Fibroblast of mammary gland (primary cell): ENCODE measurements around the gene SEC16A.
A peak's percentile ranks its signal among the peaks of the same experiment; 100 is the strongest.
"Not testable (repeated sequence)": the region's sequence is repeated elsewhere in the genome, so short reads cannot be mapped to it uniquely, and the experiment has no call there.

Experiments
- DNase-seq: peaks from one replicate; pipeline ENCODE4 v3.0.0-alpha.2; 2010; ENCODE audit warnings: low read depth
- H3K4me3 ChIP-seq: 2 replicates; pipeline ENCODE4 v1.5.1; 2011; ENCODE audit warnings: low read depth, mild to moderate bottlenecking, low read length, moderate library complexity; ENCODE audit not compliant: control insufficient read depth
- CTCF ChIP-seq: conservative IDR thresholded peaks from 2 replicates; pipeline ENCODE4 v1.5.1; 2011; ENCODE audit warnings: low read depth, low read length, inconsistent platforms; ENCODE audit not compliant: control insufficient read depth, insufficient read depth

SEC16A gene

DNA sequence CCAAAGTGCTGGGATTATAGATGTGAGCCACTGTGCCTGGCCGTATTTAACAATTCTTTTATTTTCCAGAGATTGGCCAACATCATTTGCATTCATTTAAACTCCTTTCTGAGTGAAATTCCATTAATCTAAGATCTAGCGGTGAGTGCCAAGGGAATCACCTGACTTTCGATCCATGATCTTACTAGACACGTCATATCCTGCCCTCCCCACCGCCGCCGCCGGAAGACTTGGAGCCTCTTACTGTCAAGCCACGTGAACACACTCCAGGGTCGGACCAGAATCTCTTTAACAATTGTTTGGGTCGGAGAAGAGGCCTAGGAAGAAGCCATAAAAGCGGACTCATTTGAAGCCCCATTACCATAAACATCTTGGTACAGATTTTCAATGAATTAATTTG, 56.1 kb downstream of the SEC16A start:
- peak; percentile 58 for DNase-seq
- no peak for TF ChIP-seq CTCF
- no peak overlapping the region for H3K4me3 ChIP-seq

- H3K4me3 ChIP-seq, DNase-seq: not testable (repeated sequence)
Observed at GRCh38 chr9:136425367-136425766, 57.5 kb downstream of the SEC16A start.

DNA sequence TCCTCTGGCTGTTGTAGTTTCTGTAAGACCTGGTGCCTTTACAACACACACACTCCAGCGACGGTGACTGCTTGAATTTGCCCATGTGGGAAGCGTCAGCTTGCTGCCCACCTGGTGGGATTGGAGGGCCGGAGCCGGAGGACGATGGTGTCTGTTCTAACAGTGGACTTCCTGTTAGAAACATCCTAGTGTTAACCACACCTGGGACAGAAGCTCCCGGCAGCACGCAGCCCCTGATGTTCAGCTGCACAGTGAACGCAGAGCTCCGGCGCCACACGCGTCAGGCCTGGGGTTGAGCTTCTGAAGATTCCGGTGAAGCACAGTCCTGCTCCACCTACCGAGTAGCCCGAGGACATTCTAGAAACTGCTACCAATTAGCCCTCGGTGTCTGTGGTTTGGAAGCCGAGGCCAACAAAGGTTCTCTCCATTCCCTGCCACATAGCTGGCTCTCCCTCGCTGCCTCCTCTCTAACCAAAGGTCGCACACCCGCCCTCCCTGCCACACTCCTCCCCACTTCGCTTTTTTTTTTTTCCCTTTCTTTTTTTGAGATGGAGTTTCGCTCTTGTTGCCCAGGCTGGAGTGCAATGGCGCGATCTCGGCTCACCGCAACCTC, 58.0 kb downstream of the SEC16A start:
- no peak overlapping the region for H3K4me3 ChIP-seq
- no peak for TF ChIP-seq CTCF
- DNase-seq = no peak

DNA sequence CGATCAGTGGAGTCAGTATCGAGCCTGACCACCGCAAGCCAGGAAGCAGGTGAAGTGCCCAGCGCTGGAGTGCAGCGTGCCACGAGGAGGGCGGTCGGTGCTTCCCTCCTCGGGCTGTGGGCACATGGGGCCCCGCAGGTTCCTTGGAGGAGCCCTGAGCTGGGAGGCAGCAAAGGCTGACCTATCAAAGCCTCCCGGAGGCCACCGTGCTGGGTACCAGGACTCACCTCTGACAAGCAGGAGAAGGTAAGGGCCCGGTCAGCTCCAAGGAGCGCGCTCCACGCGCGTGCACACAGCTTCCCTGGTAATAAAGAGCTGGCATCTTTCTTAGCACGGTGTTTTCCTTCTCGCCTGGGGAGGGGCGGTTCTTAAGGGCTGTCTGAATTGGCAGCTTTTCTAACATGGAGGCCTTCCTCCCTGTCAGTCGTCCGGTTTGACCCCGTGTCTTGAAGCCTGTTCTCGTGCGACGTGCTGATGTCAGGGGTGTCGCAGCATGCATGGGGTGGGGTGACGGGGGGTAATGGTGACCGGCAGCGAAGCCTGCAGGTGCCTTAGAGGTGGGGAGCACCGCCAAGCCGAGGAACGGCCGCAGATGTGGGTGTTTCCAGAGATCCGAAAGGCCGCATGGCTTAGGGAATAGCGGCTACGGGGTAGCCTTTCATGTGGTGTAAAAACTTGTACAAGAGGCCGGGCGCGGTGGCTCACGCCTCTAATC, 59.3 kb downstream of the SEC16A start:
- TF ChIP-seq CTCF = no peak
- no peak overlapping the region for H3K4me3 ChIP-seq
- no peak for DNase-seq

- TF ChIP-seq CTCF = no peak
- H3K4me3 ChIP-seq = no peak overlapping the region
- DNase-seq = no peak
Observed at GRCh38 chr9:136422876-136423275, 60.0 kb downstream of the SEC16A start.

DNA sequence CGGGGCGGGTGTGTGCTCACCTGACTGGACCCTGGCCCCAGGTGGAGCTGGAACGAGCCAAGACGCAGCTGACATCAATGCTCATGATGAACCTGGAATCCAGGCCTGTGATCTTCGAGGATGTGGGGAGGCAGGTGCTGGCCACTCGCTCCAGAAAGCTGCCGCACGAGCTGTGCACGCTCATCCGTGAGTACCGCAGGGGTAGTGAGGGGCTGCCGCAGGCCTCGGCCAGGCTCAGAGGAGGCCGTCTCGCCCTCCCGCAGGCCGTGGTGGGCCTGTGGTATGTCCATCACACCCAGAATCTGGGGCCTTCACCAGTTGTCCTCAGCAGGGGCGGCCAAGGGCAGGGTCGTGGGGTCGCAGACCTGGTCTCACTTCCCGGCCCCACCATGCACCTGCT, 61.0 kb downstream of the SEC16A start:
- H3K4me3 ChIP-seq = no peak overlapping the region
- DNase-seq = no peak
- TF ChIP-seq CTCF = no peak

DNA sequence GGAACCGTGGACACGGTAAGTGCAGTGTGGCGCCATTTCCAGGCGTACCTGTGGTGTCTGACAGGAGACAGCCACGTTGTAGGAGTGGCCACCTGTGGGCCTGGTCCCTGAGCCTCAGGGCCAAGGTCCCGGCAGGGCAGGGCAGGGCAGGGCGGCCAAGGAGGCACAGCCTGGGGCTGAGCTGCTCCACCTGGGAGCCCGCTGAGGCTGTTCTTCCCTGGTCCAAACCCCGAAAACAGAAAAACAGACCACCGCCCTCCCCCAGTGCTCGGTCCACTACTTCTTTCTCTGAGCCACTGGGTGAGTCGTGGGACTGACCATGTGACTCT, 63.8 kb downstream of the SEC16A start:
- H3K4me3 ChIP-seq = no peak overlapping the region
- no peak for TF ChIP-seq CTCF
- no peak for DNase-seq
